ENCODE results near the gene ZGLP1.

ZGLP1 gene

DNA sequence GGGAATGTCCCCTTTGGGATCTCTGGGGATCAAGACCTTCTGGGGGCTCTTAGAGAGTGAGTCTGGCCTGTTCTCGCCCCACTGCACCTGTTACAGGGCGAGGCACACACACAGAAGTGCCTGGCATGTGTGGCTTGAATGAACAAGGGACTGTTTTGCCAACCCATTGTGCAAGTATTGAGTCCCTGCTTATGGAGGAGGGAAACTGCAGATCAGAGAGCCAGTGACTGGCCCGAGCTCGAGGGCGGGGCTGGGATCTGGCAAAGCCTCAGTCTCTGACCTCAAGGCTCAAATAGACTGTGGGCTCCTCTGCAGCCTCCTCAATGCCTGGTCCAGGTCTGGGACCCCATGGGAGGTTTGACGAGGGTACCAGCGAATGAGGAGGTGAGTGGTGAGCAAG is 18.2 kb upstream of the ZGLP1 start:
- no peak for DNase-seq (ENCODE audit: low spot score)

DNA sequence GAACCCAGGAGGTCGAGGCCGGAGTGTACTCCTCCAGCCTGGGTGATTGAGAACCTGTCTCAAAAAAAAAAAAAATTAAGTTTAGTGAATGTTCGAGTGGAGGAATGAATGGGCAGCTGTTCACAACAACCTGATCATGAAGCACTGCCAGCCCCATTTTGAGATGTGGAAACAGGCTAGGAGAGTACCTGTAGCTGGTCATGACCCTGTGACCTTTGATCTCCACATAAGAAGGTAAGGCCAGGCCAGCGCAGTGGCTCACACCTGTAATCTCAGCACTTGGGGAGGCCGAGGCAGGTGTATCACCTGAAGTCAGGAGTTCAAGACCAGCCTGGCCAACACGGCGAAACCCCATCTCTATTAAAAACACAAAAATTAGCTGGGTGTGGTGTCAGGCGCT is 16.1 kb upstream of the ZGLP1 start:
- DNase-seq (ENCODE audit: low spot score) = no peak

DNA sequence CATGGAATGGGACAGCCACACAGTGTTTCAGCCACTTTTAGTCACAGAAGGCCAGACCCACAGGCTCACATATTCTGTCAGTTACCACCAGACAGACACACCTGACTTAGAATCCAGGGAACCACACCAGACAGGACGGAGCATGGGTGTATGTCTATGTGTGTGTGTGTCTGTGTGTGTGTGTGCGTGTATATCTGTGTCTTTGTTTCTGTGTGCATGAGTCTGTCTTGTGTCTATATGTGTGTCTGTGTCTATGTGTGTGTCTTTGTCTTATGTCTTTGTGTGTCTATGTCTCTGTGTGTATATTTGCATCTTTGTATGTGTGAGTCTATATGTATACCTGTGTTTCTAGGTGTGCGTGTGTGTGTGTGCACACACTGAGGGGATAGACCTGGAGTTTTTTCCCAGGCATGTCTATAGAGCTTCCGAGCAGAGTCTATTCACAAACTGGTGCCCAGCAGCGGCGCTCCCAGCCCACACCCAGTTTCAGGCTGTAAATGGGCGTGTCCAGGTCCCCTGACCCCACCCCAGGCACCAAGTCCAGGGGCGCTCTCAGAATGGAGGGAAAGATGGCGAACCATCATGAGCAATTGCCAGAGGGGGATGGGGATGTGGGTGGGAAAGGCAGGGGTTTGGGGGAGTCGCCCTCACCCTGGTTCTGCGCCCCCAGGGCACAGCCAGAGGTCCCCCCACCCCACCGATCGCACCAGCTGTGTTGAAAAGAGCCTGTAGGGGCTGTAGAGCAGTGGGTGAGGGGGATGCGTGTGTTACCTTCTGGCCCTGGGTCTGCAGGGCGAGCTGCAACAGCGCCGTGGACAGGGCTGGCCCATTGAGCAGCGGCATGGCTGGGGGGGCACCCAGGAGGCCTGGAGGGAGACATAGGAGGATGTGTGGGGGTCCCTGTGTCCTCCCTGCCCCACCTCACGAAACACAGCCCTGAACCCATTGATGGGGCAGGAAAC is 12.5 kb upstream of the ZGLP1 start:
- no peak for DNase-seq (ENCODE audit: low spot score)

DNA sequence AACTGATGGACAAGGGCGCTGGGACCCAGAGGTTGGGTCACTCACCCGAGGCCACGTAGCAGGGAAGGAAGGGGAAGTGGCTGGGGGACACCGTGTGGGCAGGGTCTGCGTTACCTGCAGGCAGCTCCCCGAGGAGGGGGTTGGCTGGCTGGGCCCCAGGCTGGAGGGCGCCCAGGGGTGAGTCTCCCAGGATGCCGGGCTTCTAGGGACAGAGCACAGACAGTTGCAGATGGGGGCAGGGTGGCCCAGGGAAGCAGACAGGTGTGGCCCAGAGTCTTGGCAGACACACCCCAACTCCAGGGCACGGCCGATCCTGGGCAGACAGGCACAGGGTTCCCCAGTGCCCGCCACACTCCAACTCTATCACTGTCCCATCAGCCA is 11.8 kb upstream of the ZGLP1 start:
- DNase-seq (ENCODE audit: low spot score) = no peak

DNA sequence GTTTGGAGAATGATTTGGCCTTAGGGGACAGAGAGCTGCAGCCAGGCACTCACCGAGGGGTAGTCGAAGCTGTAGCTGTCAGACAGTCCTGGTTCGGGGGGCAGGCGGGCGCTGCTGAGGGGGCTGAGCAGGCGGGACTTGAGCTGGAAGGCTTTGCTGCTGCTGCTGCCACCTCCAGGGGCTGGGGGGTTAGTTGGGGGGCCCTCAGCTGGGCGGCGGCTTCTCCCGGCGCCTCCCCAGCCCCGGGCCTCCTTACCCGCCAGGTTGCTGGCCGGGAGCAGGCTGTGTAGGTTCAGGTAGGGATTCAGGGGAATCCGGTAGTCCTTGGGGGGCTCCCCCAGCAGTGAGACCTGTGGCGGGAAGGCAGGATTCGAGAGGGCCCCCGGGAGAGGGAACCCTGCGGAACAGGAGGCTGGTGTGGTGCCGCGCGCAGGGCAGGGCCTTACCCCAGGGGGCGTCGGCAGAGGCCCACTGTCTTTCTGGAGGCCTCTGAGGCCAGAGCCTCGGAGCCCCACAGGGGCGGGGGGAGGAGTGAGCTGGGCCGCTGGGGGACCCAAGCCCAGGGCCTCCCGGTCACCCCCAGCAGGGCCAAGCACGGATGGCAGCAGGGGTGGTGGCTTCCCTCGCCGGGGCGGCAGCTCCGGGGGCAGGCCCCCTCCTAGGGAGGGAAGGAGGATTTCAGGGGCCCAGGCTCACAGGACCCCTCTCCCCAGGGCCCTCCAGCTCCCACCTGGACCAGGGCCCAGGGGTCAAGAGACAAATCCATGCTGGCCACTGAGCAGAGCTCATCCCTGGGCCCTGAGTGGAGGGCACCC is 11.2 kb upstream of the ZGLP1 start:
- no peak for DNase-seq (ENCODE audit: low spot score)

DNA sequence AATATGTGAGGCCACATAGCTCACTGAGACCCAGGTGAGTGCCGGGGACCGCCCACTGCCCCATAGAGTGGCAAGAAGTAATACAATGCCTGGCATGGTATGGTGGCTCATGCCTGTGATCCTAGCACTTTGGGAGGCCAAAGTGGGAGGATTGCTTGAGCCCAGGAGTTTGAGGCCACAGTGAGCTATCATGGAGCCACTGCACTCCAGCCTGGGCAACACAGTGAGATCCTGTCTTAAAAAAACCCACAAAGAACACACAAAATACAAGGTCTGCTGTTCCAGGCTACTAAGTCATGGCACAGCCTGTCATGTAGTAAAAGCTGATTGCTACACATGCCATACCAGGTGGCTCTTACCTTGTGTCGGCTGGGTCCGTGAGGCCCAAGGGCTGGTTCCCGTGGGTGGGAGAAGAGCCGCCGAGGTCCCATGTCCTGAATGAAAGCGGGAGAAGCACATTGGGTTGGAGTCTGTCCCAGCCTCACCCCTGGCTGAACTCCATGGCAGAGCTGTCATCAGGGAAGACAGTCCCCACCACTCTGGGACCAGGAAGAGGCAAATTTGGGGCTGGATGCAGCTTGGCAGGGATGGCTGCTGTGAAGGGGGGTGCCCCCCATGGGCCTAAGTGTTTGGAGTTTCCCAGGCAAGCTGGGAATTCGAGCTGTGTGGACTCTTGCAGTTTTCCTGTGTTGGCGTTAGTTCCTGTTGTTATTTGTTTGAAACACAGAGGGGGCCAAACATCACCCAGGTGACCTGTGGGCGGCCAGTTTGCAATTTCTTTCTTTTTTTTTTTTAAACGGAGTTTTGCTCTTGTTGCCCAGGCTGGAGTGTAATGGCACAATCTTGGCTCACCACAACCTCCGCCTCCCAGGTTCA is 9.4 kb upstream of the ZGLP1 start:
- no peak for DNase-seq (ENCODE audit: low spot score)

DNA sequence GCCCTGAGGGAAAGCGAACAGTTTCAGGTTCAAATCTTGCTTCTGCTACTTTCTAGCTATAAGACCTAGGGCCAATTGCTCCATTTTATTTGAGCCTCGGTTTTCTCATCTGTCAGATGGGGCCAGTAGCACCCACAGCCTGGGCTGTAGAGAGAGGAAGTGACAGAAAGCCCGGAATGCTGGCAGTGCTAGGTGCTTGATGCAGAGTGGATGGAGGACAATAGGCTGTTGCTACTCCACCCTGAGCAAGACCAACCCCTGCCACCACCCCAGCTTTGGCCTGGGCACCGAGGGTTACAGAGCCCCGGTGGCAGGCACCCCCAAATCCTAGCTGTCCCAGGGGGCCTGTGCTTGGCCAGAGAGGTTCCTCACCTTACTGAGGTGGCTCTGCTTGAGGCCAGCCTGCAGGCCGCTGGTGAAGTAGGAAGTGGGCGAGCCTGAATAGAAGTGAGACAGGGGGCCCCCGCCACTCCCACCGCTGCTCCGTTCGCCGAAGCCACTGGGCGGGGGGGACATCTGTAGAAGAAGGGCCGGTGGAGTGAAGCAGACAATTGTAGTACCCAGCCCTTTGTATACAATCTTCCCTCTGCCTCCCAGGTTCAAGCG is 8.3 kb upstream of the ZGLP1 start:
- no peak for DNase-seq (ENCODE audit: low spot score)

DNA sequence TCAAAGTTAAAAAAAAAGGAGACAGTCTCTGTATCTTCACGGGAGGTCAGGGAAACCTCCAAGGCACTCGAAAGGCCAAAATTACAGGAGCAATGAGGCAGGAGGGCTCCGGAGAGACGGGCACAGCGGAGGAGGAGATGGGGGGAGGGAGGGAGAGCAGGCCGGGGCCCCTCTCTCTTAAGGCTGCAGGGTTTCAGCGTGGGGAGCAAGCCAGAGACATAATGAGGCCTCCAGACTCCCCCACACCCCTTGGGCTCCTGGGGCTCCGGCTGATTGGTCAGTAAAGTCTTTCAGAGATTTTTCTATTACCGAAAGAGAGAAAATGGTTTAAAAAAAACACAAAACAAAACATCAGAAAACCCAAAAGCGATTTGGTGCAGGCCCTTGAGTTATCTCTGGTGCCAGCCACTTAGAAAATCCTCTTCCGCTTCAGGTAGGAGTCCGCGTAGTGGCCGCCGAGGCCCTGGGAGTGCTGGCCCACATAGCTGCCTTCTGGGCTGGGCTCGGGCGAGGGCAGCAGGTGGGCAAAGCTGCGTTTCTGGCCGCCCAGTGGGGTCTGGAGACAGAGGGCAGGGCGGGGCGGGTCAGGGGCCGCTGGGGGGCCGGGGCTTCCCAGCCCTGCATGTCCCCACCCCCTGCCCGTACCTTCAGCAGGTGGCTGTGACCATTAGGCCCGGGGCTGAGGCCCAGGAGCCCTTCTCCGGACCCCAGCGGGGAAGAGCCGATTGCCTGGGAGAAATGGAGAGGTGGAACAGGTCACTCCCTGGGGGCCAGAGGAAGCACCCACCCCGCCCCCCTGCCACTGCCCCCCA is 7.6 kb upstream of the ZGLP1 start:
- DNase-seq (ENCODE audit: low spot score) = no peak

DNA sequence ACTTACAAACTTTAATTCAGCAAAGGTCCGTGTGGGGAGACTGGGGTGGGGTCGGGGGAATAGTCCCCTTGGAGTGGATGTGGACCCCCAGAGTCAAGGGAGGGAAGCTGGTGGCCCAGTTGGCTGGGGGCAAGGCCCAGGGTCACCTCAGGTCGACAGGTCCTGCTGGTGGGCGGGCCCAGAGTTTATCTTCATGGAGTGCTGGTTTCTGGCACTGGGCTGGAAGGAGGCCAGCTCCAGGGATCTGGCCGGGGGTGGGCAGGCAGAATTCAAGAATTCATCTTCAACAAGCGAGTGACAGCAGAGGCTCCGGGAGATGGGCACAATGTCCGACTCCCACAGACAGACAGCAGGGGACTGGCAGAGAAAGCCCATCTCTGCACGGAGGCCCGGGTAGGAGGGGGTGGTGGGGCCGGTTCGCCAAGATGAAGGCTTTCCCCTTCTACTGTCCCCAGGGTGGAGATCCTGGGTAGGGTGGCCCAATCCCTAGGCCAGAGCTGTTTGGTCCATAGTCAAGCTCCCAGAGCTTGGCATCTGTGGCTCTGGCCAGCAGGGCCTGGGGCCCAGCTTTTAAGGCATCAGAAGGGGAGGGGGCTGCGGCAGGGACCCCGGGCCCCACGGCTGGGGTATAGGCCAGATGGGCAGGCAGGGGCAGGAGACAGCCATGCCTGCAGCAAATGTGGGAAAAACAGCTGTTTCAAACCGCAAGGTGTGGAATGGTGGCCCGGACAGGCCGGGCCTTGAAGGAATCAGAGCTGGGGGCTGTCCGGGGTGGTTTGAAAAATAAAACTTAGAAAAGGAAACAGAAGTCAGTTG is 6.8 kb upstream of the ZGLP1 start:
- DNase-seq (ENCODE audit: low spot score) = no peak

DNA sequence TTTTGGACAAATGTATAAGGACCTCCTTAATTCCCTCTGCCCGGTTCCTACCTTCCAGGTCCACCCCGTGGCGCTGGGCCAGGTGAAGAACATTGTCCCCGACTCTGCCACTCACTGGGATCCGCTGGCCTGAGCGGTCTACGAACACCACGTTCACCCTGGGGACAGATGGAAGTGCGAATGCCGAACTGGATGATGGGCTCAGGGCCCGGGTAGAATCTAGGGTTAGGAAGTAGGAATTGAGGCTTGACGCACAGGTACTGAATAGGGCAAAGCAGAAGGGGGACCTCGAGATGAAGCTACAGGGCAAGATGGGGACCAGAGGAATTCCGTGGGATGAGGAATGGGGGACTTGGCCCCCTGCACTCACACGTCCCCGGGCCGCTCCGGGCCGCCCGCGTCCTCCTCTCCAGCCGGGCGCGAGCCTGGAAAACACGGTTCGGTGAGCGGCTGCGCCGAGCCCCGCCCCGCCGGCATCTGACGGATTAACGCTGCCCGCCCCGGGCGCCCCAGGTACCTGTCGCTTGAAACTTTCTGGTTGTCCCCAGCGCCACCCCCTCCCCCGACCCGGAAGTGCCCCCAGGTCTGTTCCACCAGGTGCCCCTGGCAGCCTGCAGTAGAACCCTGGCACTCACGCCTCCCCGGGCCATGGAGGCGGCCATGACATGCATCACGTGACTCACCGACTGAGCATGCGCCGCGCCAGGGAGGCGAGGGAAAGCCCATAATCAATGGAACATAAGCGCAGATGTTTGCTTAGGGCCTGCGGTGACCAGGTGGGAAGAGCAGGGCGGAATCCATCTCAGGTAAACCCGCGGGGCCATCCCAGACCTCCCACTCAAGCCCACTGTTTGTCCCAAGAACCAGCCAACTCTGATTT is 6.0 kb upstream of the ZGLP1 start, which contains the start of gene FDX2:
FDX2 (minus strand) TSS at position 681 of the 880 bp plus-strand sequence; CDS start at position 662, 19 bp downstream.
- peak; percentile 88 for DNase-seq (ENCODE audit: low spot score)

DNA sequence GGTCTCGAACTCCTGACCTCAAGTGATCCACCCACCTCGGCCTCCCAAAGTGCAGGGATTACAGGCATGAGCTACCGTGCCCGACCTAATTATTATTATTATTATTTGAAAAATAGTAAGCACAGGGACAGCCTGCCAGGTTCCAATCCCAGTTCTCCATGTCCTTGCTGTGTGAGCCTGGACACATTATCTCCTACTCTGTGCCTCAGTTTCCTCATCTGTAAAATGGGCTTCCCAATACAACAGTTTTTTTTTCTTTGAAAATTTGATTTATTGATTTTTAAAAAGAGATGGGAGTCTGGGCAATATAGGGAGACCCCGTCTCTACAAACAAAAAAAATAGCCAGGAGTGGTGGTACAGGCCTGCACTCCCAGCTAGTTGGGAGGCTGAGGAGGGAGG is 3.3 kb downstream of the ZGLP1 start:
- DNase-seq (ENCODE audit: low spot score) = no peak

DNA sequence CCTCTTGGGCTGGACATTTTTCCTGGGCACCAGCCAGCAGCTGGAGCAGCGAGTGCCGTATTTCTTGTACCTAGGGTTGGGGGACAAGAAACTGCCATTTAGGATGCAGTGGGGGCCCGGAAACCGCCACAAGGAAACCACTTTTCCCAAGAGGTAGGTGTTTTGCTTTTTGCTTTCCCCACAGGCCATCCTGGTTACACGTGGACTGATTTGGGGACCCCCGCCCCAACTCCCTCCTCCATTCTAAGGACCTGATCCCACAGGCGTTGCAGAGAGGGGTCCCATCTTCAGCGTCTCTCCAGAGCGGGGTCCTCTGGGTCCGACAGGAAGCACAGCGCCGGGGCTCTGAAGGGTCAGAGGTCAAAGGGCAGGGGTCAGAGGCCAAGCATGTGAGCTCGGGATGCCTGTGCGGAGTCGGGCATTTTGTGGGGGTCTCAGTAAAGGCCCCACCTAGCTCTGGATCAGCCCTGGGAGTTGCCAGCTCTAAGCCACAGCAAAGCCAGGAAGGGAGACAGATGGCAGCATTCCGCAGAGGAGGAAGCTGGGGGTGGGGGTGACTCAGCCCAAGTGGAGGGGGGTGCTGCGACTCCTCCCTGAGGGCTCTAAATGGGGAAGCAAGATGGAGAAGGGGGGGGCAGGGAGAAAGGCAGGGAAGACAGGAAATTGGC is 4.3 kb downstream of the ZGLP1 start:
- DNase-seq (ENCODE audit: low spot score) = no peak

DNA sequence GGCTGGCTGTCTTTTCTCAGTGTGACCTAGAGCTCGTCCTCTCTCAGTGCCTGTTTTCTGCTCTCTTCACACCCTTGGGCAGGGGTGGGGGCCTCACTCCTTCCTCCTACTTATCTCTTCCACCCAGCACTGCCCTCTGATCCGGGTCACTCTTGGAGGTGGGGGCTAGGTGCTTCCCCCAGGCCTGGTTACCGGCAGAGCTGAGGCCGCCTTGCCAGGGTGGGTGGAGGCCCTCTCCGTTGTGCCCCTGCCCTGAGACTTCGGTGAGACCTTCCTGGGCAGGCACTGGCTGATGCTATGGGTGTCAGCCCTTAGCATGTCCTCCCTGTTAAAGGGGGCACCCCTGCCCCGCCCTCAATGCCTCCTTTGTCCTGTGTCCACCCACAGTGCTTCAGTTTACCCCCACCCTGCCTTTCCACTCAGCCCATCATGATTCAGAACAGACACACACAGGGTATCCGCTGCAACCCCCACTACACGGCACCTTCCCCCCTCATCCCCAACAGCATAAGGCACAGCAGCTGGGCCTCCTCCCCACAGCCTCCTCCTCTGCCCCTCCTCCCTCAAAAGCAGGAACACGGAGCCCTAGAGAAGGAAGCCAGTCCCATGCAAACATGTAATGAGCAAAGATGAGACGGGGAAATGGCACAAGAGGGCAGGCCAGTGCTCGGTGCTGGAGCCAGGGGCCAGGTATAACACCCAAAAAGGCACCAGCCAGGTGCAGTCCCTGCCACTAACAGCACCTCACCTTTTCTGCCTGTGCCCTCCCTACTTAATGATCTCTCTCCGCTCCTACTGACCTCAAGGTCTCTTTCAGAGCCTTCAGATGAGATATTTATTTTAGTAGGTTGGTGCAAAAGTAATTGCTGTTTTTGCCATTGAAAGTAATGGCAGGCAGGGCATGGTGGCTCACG is 9.8 kb downstream of the ZGLP1 start:
- no peak for DNase-seq (ENCODE audit: low spot score)

DNA sequence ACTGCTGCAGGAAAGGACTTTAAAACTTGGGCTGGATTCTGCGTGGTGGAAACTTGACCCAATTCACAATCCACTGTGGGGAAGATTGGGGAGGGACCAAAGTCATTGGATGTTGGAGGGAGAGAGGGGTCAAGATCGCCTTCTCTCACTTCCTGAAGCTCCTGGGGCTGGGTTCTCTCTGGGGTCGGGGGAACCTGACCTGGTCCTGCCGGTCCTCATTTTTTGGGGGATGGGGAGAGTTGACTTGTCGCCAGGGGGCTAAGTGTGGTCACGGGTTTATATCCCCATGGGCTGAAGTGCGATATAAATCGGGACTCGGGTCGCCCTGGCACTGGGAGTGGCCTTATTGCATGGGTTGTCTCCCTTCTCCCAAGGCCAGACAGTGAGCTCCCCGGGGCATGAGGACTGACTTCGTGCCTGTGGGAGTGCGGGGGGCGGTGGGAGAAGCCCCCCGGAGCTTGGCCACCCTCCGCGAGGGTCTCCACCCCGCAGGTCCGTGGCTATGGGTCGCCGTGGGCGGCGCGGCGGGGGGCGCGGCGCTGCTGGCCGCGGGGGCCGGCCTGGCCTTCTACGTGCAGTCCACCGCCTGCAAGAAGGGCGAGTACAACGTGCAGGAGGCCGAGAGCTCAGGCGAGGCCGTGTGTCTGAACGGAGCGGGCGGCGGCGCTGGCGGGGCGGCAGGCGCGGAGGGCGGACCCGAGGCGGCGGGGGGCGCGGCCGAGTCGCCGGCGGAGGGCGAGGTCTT is 13.6 kb downstream of the ZGLP1 start:
- no peak for DNase-seq (ENCODE audit: low spot score)

DNA sequence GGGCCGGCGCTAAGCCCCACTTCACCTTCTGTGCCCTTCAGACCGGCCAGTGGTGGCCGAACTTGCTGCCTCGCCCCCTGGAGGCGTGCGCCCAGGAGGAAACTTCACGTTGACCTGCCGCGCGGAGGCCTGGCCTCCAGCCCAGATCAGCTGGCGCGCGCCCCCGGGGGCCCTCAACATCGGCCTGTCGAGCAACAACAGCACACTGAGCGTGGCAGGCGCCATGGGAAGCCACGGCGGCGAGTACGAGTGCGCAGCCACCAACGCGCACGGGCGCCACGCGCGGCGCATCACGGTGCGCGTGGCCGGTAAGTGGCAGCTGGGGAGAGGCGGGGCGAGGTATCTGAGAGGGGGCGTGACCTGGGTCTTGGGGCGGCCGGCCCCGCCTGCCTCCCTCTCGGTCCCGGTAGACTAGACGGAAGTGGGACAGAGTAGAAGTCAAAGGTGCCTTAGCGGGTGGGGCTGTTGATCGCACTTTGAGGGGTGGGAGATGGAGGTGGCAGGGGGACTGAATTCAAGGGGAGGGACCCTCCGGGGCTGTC is 14.2 kb downstream of the ZGLP1 start:
- no peak for DNase-seq (ENCODE audit: low spot score)

DNA sequence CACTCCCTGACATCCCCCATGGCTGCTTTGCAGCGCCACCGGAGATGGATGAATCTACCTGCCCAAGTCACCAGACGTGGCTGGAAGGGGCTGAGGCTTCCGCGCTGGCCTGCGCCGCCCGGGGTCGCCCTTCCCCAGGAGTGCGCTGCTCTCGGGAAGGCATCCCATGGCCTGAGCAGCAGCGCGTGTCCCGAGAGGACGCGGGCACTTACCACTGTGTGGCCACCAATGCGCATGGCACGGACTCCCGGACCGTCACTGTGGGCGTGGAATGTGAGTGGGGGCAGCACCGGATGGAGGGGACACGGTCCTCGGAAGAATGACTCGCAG is 15.3 kb downstream of the ZGLP1 start:
- no peak for DNase-seq (ENCODE audit: low spot score)
